Stimulated activated CD8-positive, alpha-beta memory T cell treated with anti-CD3 and anti-CD28 coated beads, Interleukin-15, amount 100 ng/mL, for 48 hours (primary cell): Measurements from ENCODE around the gene SCYGR7.
"Not testable (repeated sequence)": the region's sequence is repeated elsewhere in the genome, so short reads cannot be mapped to it uniquely, and the experiment has no call there.

Experiments
- DNase-seq, 2 donors: peaks; one replicate each; pipeline ENCODE4 v3.0.0-alpha.2; 2020; ENCODE audit warnings: low read depth in 2 of 2

The SCYGR7 gene

GRCh38 chr2:227728035-227728434, at the start of gene SCYGR7:
Gene SCYGR7, plus strand, starts transcription at chr2:227728335. Its CDS starts 0 bp downstream, at chr2:227728335.
- DNase-seq = no peak

GRCh38 chr2:227684258-227684657, 43.9 kb upstream of the SCYGR7 start:
- no peak for DNase-seq

- DNase-seq = no peak
These were observed 40.9 kb upstream of the SCYGR7 start for GRCh38 chr2:227687189-227687588.

GRCh38 chr2:227696990-227697679, 31.0 kb upstream of the SCYGR7 start:
- DNase-seq = no peak

GRCh38 chr2:227701556-227701955, 26.6 kb upstream of the SCYGR7 start:
- no peak for DNase-seq

- DNase-seq = no peak
These were observed 24.8 kb upstream of the SCYGR7 start for GRCh38 chr2:227703280-227703732.

- no peak for DNase-seq
These were observed 24.2 kb upstream of the SCYGR7 start for GRCh38 chr2:227703961-227704360.

- no peak for DNase-seq
These were observed 21.3 kb upstream of the SCYGR7 start for GRCh38 chr2:227706859-227707258.

- no peak for DNase-seq
These were observed 20.7 kb upstream of the SCYGR7 start for GRCh38 chr2:227707390-227707789.

- DNase-seq = no peak
These were observed 17.1 kb upstream of the SCYGR7 start for GRCh38 chr2:227710986-227711385.

- DNase-seq = no peak
These were observed 14.8 kb upstream of the SCYGR7 start for GRCh38 chr2:227713291-227713690.

GRCh38 chr2:227716501-227716900, 11.6 kb upstream of the SCYGR7 start:
- no peak for DNase-seq

GRCh38 chr2:227717687-227718567, 10.2 kb upstream of the SCYGR7 start, which contains the start of gene SLC19A3:
Gene SLC19A3, minus strand, starts transcription at chr2:227718028. Its CDS starts 15,710 bp downstream, at chr2:227702318.
- DNase-seq = no peak

- DNase-seq = no peak
These were observed 8.5 kb upstream of the SCYGR7 start for GRCh38 chr2:227719641-227720040.

- no peak for DNase-seq
These were observed 7.5 kb upstream of the SCYGR7 start for GRCh38 chr2:227720680-227721079.

- DNase-seq = not testable (repeated sequence)
These were observed 5.3 kb upstream of the SCYGR7 start for GRCh38 chr2:227722821-227723220.

GRCh38 chr2:227724394-227725039, 3.6 kb upstream of the SCYGR7 start, which contains the start of gene SCYGR6:
Gene SCYGR6, minus strand, starts transcription at chr2:227724757. Its CDS starts 0 bp downstream, at chr2:227724757.
- no peak for DNase-seq

- DNase-seq = no peak
These were observed 11.2 kb downstream of the SCYGR7 start for GRCh38 chr2:227739351-227739750.

- DNase-seq = not testable (repeated sequence)
These were observed 12.6 kb downstream of the SCYGR7 start for GRCh38 chr2:227740705-227741104.

- no peak for DNase-seq
These were observed 17.5 kb downstream of the SCYGR7 start, which contains the start of gene SCYGR8 for GRCh38 chr2:227745594-227745993. Gene SCYGR8, plus strand, starts transcription at chr2:227745894. Its CDS starts 0 bp downstream, at chr2:227745894.

GRCh38 chr2:227748079-227748478, 19.9 kb downstream of the SCYGR7 start:
- no peak for DNase-seq

- DNase-seq = not testable (repeated sequence)
These were observed 28.1 kb downstream of the SCYGR7 start for GRCh38 chr2:227756261-227756660.
